NCI-H2196 (cell line): ENCODE results near the gene RAMP3.
"Not testable (repeated sequence)": the region's sequence is repeated elsewhere in the genome, so short reads cannot be mapped to it uniquely, and the experiment has no call there.

Experiments used
- DNase-seq: peaks from one replicate; lab custom pipeline; 2025; ENCODE audit not compliant: unreplicated experiment; lab: John Stamatoyannopoulos, UW

Gene RAMP3

GRCh38 chr7:45131891-45132290 lies 25.7 kb upstream of the RAMP3 start:
- no peak for DNase-seq

- no peak for DNase-seq
These were observed 24.8 kb upstream of the RAMP3 start for GRCh38 chr7:45132708-45133320.

GRCh38 chr7:45133352-45133751 lies 24.2 kb upstream of the RAMP3 start:
- no peak for DNase-seq

GRCh38 chr7:45133877-45134276 lies 23.7 kb upstream of the RAMP3 start:
- no peak for DNase-seq

- DNase-seq: peak; percentile 76
These were observed 21.2 kb upstream of the RAMP3 start for GRCh38 chr7:45136106-45137060.

- no peak for DNase-seq
These were observed 18.9 kb upstream of the RAMP3 start for GRCh38 chr7:45138433-45139267.

GRCh38 chr7:45140827-45141226 lies 16.8 kb upstream of the RAMP3 start:
- DNase-seq: no peak

- DNase-seq: no peak
These were observed 14.0 kb upstream of the RAMP3 start for GRCh38 chr7:45143616-45144015.

- DNase-seq: no peak
These were observed 11.7 kb upstream of the RAMP3 start for GRCh38 chr7:45145881-45146280.

- no peak for DNase-seq
These were observed 10.8 kb upstream of the RAMP3 start for GRCh38 chr7:45146531-45147379.

GRCh38 chr7:45147858-45148652 lies 9.5 kb upstream of the RAMP3 start:
- no peak for DNase-seq

- no peak for DNase-seq
These were observed 9.0 kb upstream of the RAMP3 start for GRCh38 chr7:45148653-45148973.

GRCh38 chr7:45149606-45150005 lies 8.0 kb upstream of the RAMP3 start:
- DNase-seq: no peak

GRCh38 chr7:45150199-45150598 lies 7.4 kb upstream of the RAMP3 start:
- no peak for DNase-seq

- DNase-seq: no peak
These were observed 6.4 kb upstream of the RAMP3 start for GRCh38 chr7:45151131-45151684.

GRCh38 chr7:45151967-45152366 lies 5.6 kb upstream of the RAMP3 start:
- no peak for DNase-seq

- no peak for DNase-seq
These were observed 4.4 kb upstream of the RAMP3 start for GRCh38 chr7:45153233-45153632.

GRCh38 chr7:45153861-45154260 lies 3.7 kb upstream of the RAMP3 start:
- not testable (repeated sequence) for DNase-seq

GRCh38 chr7:45155357-45155900 lies 2.2 kb upstream of the RAMP3 start:
- no peak for DNase-seq
